SU-DHL-6 (cell line): Measurements from ENCODE around the gene CCNE1.

Experiments
- H2AFZ ChIP-seq: fragments of 200-600 bp; sonication (generic); 2 replicates; pipeline ENCODE4 v1.6.1; 2014; ENCODE audit warnings: low read depth, mild to moderate bottlenecking, moderate library complexity, mixed read lengths, antibody characterized with exemption, low read length; ENCODE audit not compliant: severe bottlenecking
- H3F3A ChIP-seq: fragments of 200-600 bp; shearing (Covaris generic); 2 replicates; pipeline ENCODE4 v1.6.0; 2016; ENCODE audit warnings: antibody characterized with exemption, mild to moderate bottlenecking; ENCODE audit not compliant: insufficient read depth
- H3K27ac ChIP-seq: fragments of 200-600 bp; sonication (generic); 2 replicates; pipeline ENCODE4 v1.5.1; 2016; ENCODE audit warnings: low read depth, mild to moderate bottlenecking, low read length, moderate library complexity, mixed read lengths
- H3K27me3 ChIP-seq: fragments of 200-600 bp; sonication (generic), shearing (Covaris generic); 2 replicates; pipeline ENCODE4 v1.6.0; 2014; ENCODE audit warnings: mild to moderate bottlenecking, low read length
- H3K36me3 ChIP-seq: fragments of 200-600 bp; sonication (generic); 2 replicates; pipeline ENCODE4 v1.6.1; 2014; ENCODE audit warnings: mild to moderate bottlenecking, low read length, mixed read lengths
- H3K4me2 ChIP-seq: fragments of 300-600, 200-600 bp; shearing (Covaris generic), sonication (generic); 2 replicates; pipeline ENCODE4 v1.6.0; 2014; ENCODE audit warnings: low read length, low read depth, mild to moderate bottlenecking; ENCODE audit not compliant: poor library complexity, severe bottlenecking
- H3K4me3 ChIP-seq: fragments of 200-600 bp; sonication (generic); 2 replicates; pipeline ENCODE4 v1.5.1; 2014; ENCODE audit warnings: antibody characterized with exemption, low read length, mild to moderate bottlenecking, mixed read lengths; ENCODE audit not compliant: insufficient read depth, poor library complexity, severe bottlenecking
- H3K79me2 ChIP-seq: fragments of 200-600 bp; sonication (generic); 2 replicates; pipeline ENCODE4 v1.6.1; 2014; ENCODE audit warnings: mild to moderate bottlenecking, low read length, moderate library complexity; ENCODE audit not compliant: insufficient read depth
- H3K9ac ChIP-seq: fragments of 200-600 bp; sonication (generic); 2 replicates; pipeline ENCODE4 v1.7.0; 2014; ENCODE audit warnings: mild to moderate bottlenecking, low read length
- H3K9me2 ChIP-seq: fragments of 200-600 bp; sonication (generic); replicated peaks from 2 replicates; pipeline ENCODE4 v1.6.1; 2014; ENCODE audit warnings: low read length; ENCODE audit not compliant: insufficient read depth
- H3K9me3 ChIP-seq: fragments of 200-600 bp; sonication (generic); 2 replicates; pipeline ENCODE4 v1.6.1; 2014; ENCODE audit warnings: low read length, mixed read lengths; ENCODE audit not compliant: insufficient read depth
- H4K20me1 ChIP-seq: fragments of 200-600 bp; sonication (generic); 2 replicates; pipeline ENCODE4 v1.6.1; 2014; ENCODE audit warnings: low read depth, mild to moderate bottlenecking, antibody characterized with exemption, low read length, moderate library complexity, mixed read lengths
- CTCF ChIP-seq: fragments of 200-600 bp; sonication (generic); IDR thresholded peaks from one replicate; pipeline ENCODE4 v1.5.1; 2017; ENCODE audit warnings: antibody characterized with exemption, mild to moderate bottlenecking, low read length, moderate library complexity; ENCODE audit not compliant: insufficient read depth, poor library complexity, severe bottlenecking
- EZH2phosphoT487 ChIP-seq: fragments of 200-600 bp; sonication (generic), shearing (Covaris generic); conservative IDR thresholded peaks from 2 replicates; pipeline ENCODE4 v1.6.1; 2018; ENCODE audit warnings: mild to moderate bottlenecking, antibody characterized with exemption, low read length, moderate library complexity, mixed read lengths

The CCNE1 gene

DNA sequence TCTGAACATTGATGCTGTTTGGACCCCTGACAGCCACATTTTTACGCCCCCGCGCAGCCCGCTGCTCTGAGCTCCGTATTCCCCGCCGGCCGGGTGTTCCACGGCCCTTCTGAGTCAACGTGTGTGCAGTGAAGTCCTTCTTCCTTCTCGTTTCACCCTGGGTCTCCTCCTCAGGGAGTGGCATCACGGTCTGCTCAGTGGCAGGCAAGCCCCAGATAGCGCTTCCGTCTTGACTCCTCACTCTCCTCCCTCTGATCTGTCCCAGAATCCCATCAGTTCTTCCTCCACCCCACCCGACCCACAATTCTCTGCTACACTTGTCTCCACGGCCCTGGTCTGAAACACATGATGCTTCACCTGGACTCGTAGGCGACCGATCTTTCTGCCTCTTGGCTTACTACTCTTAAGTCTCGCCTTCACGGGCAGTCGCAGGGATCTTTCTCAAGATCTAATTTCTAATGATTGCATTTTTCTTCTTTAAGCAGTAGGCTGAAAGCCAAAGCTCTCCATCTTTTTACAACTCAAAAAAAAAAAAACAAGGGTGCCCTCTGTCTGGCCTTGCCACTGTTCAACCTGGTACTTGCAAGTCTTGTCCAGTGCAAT is 33.9 kb downstream of the CCNE1 start:
- H3K9me2 ChIP-seq: no peaks in the 10 kb centered on the region
- H2AFZ ChIP-seq: peak overlapping the region; percentile 95
- no peaks in the 10 kb centered on the region for H3K27me3 ChIP-seq
- H3K27ac ChIP-seq: no peak overlapping the region
- peak overlapping the region; percentile 82 for H3K4me2 ChIP-seq
- H3F3A ChIP-seq: no peaks in the 10 kb centered on the region
- peak overlapping the region; percentile 61 for H3K9ac ChIP-seq
- no peaks in the 10 kb centered on the region for H3K36me3 ChIP-seq
- no peaks in the 10 kb centered on the region for H3K79me2 ChIP-seq
- no peaks in the 10 kb centered on the region for H3K9me3 ChIP-seq
- H4K20me1 ChIP-seq: no peaks in the 10 kb centered on the region
- TF ChIP-seq EZH2phosphoT487 (no peak), CTCF (no peak)
- H3K4me3 ChIP-seq: peak overlapping the region; percentile 64

DNA sequence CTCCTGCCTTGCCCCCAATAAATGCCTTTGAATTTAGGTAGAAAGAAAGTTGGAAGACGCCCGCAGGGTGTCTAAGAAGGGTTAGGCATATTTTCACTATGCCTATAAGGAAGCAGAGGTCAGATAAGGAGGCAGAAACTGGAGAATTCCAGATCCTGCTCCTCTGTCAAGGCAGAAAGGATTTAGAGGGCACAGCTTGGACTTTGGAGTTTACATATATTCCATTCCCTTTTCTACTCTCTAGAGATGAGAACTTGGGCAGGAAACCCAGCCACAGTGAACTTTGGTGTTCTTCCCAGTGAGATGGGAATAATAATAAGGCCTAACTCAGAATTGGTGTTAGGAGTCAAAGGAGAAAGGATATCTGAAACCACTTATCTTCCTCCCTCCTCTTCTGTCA is 37.4 kb downstream of the CCNE1 start:
- Histone ChIP-seq H3K36me3 (no peaks in the 10 kb centered on the region), H3K9ac (no peak overlapping the region), H3K27me3 (no peaks in the 10 kb centered on the region), H4K20me1 (no peaks in the 10 kb centered on the region), H3K9me2 (no peaks in the 10 kb centered on the region), H3F3A (no peaks in the 10 kb centered on the region), H3K9me3 (no peaks in the 10 kb centered on the region), H2AFZ (no peak overlapping the region), H3K27ac (no peak overlapping the region), H3K4me2 (no peak overlapping the region), H3K4me3 (no peak overlapping the region), H3K79me2 (no peaks in the 10 kb centered on the region)
- TF ChIP-seq CTCF: no peak
- no peak for TF ChIP-seq EZH2phosphoT487

DNA sequence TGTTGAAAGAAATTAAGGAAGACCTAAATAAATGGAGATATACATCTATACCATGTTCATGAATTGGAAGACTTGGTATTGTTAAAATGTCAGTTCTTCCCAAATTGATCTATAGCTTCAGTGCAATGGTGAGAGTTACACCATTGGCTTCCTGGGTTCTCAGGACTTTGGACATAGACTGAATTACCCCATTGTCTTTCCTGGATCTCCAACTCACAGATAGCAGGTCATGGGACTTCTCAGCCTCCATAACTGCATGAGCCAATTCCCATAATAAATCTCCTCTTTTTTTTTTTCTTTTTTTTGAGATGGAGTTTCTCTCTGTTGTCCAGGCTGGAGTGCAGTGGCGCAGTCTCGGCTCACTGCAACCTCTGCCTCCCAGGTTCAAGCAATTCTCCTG is 38.7 kb downstream of the CCNE1 start:
- Histone ChIP-seq H3K27me3 (no peaks in the 10 kb centered on the region), H3K9ac (no peak overlapping the region), H2AFZ (no peak overlapping the region), H3K36me3 (no peaks in the 10 kb centered on the region), H3K27ac (no peak overlapping the region), H3K9me2 (no peaks in the 10 kb centered on the region), H3K79me2 (no peaks in the 10 kb centered on the region), H3K9me3 (no peaks in the 10 kb centered on the region), H3K4me3 (no peak overlapping the region), H3F3A (no peaks in the 10 kb centered on the region), H4K20me1 (no peaks in the 10 kb centered on the region), H3K4me2 (no peak overlapping the region)
- TF ChIP-seq CTCF (no peak), EZH2phosphoT487 (no peak)
